Measurements from ENCODE around the gene U2AF2. TPM values are rescaled to one million over a fixed set of nuclear protein-coding genes. Genes with fewer than 3 reads are reported as not detected.

U2AF2 gene
- total RNA-seq, 1 donor from 2014 or later = 145 TPM

GRCh38 chr19:55621673-55622231 lies 33.1 kb upstream of the U2AF2 start:
- Histone ChIP-seq H3K36me3 (peaks cover 0 to 8% of the 10 kb centered on the region in 2 donors), H3K4me3 (no peak overlapping the region), H3K4me1 (peaks cover 14% of the 10 kb centered on the region), H3K9me3 (no peaks in the 10 kb centered on the region), H3K27me3 (no peaks in the 10 kb centered on the region), H3K27ac (no peak overlapping the region)
- TF ChIP-seq POLR2A (IDR thresholded peaks at IDR 0.05) (no peak), POLR2AphosphoS5 (IDR thresholded peaks at IDR 0.05; ENCODE audit: insufficient read depth in 1 of 2, low read depth in 1 of 2) (no peak)
- TF ChIP-seq, protein P1, sequence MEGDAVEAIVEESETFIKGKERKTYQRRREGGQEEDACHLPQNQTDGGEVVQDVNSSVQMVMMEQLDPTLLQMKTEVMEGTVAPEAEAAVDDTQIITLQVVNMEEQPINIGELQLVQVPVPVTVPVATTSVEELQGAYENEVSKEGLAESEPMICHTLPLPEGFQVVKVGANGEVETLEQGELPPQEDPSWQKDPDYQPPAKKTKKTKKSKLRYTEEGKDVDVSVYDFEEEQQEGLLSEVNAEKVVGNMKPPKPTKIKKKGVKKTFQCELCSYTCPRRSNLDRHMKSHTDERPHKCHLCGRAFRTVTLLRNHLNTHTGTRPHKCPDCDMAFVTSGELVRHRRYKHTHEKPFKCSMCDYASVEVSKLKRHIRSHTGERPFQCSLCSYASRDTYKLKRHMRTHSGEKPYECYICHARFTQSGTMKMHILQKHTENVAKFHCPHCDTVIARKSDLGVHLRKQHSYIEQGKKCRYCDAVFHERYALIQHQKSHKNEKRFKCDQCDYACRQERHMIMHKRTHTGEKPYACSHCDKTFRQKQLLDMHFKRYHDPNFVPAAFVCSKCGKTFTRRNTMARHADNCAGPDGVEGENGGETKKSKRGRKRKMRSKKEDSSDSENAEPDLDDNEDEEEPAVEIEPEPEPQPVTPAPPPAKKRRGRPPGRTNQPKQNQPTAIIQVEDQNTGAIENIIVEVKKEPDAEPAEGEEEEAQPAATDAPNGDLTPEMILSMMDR (IDR thresholded peaks at IDR 0.05) = no peak
- intact Hi-C loops (cut with DNase I) = no loop called here
- DNase-seq (ENCODE audit: extremely low spot score in 2 of 2) = no peak

DNA sequence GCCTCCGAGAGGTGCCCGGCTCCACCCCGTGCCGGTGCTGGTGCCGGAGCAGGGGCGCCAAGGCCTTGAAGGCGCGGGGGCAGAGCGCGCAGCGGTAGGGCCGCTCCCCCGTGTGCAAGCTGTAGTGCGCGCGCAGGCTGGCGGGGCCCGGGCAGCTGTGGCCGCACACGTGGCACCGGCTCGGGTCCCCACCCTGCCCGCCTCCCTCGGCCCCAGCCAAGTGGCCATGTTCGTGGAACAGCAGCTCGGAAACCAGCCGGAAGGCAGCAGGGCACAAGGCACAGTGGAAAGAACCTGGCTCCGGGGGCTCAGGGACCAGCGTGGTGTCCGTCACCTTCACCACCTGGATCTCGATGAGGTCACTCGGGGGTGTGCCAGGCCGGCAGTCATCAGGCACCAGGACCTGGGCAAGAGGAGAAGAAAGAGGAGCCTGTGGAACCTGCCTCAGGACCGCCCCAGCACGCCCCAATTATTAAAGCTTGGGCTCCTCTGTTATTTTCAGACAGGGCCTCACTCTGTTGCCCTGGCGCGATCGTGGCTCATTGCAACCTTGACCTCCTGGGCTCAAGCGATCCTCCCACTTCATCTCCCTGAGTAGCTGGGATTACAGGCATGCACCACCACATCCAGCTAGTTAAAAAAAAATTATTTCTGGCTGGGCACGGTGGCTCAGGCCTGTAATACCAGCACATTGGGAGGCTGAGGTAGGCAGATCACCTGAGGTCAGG lies 32.4 kb upstream of the U2AF2 start:
- Histone ChIP-seq H3K9me3 (no peaks in the 10 kb centered on the region), H3K36me3 (peaks cover 0 to 2% of the 10 kb centered on the region in 2 donors), H3K4me1 (peaks cover 14% of the 10 kb centered on the region), H3K4me3 (no peak overlapping the region), H3K27me3 (no peaks in the 10 kb centered on the region), H3K27ac (no peak overlapping the region)
- no peak for DNase-seq (ENCODE audit: extremely low spot score in 2 of 2)
- intact Hi-C loops (cut with DNase I) = no loop called here
- TF ChIP-seq, protein P1 (IDR thresholded peaks at IDR 0.05) = no peak
- TF ChIP-seq POLR2AphosphoS5 (IDR thresholded peaks at IDR 0.05; ENCODE audit: insufficient read depth in 1 of 2, low read depth in 1 of 2) = no peak
- TF ChIP-seq POLR2A (IDR thresholded peaks at IDR 0.05) = no peak

- no peak for DNase-seq (ENCODE audit: extremely low spot score in 2 of 2)
- Histone ChIP-seq H3K4me3 (no peak overlapping the region), H3K36me3 (no peaks in the 10 kb centered on the region), H3K9me3 (no peaks in the 10 kb centered on the region), H3K4me1 (peaks cover 14% of the 10 kb centered on the region), H3K27me3 (no peaks in the 10 kb centered on the region), H3K27ac (no peak overlapping the region)
- intact Hi-C loops (cut with DNase I) = no loop called here
- TF ChIP-seq POLR2A (IDR thresholded peaks at IDR 0.05) (no peak), POLR2AphosphoS5 (IDR thresholded peaks at IDR 0.05; ENCODE audit: insufficient read depth in 1 of 2, low read depth in 1 of 2) (no peak)
- TF ChIP-seq, protein P1 (IDR thresholded peaks at IDR 0.05) = no peak
Observed at GRCh38 chr19:55623130-55623529, 31.7 kb upstream of the U2AF2 start.

DNA sequence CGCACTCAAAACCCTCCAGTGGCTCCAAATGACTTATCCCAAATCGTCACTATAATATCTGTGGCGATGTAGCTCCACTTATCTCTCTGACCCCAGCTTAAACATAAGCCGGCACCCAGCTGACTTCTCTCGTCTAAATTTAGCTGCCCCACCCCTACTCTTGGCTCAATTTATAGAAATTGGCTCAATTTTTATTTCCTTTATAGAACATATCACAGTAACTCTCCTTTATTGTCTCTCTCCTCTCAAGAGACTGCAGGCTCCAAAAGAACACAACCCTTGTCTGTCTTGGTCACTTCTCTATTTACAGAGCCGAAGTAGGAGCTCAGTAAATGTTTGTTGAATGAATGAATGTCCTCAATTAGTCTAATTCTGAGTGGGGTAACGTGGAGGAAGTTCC lies 31.3 kb upstream of the U2AF2 start:
- peak overlapping the region in 1 of 2 donors; percentile 69 for H3K4me3 ChIP-seq
- TF ChIP-seq, protein P1 (IDR thresholded peaks at IDR 0.05) = no peak
- TF ChIP-seq POLR2AphosphoS5 (IDR thresholded peaks at IDR 0.05; ENCODE audit: insufficient read depth in 1 of 2, low read depth in 1 of 2) (no peak), POLR2A (IDR thresholded peaks at IDR 0.05) (no peak)
- DNase-seq (ENCODE audit: extremely low spot score in 2 of 2) = no peak
- no peaks in the 10 kb centered on the region for H3K27me3 ChIP-seq
- no peaks in the 10 kb centered on the region for H3K9me3 ChIP-seq
- peaks cover 14% of the 10 kb centered on the region for H3K4me1 ChIP-seq
- H3K36me3 ChIP-seq = no peaks in the 10 kb centered on the region
- H3K27ac ChIP-seq = peak overlapping the region; percentile 97
- intact Hi-C loops (cut with DNase I) = no loop called here

Measured in vagina (tissue), 2 donors.